ENCODE data around the gene ANK3. TPM values are rescaled to one million over a fixed set of nuclear protein-coding genes. Genes with fewer than 3 reads are reported as not detected.

Gene ANK3
- total and polyA plus RNA-seq, 2 experiments from 2014 or later: 26.2 to 49.0 TPM

DNA sequence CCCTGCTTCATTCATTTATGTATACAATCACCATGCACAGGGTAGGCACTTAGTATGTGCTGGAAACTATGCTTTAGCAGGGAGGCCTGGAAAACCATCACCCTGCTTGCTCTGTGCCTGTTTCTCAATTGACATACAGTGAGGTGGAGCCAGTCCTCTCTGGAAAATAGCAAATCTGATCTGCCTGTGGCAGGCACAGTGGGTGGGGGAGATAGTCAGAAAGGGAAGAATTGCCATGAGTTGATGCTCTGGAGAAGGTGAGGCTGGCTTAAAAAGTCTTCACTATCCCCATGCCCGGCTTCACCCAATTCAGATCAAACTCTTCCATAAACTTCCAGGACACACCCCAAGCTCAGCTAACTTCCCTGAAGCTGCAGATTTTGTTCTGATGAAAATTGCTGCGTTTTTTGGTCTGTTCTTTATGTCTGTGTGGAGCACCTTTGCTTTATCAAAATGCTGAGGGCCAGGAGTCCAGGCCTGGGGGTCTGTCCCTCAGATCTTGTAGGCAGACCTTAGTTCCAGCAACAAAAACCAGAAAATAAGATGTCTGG, 84.8 kb downstream of the ANK3 start:
- Histone ChIP-seq H3K4me3 (no peak overlapping the region), H3K4me2 (no peak overlapping the region), H4K20me1 (ENCODE audit: insufficient read depth, poor library complexity, severe bottlenecking) (no peaks in the 10 kb centered on the region), H3K9me2 (replicated peaks; ENCODE audit: insufficient read depth) (no peaks in the 10 kb centered on the region), H3K9me3 (ENCODE audit: low read depth) (no peaks in the 10 kb centered on the region), H3K36me3 (replicated peaks; ENCODE audit: insufficient read depth, low read depth) (no peaks in the 10 kb centered on the region), H3K27ac (no peak overlapping the region), H3K4me1 (ENCODE audit: insufficient read depth) (no peaks in the 10 kb centered on the region), H3K79me2 (no peaks in the 10 kb centered on the region), H2AFZ (no peak overlapping the region), H3K27me3 (no peaks in the 10 kb centered on the region)
- TF ChIP-seq EZH2phosphoT487 (IDR thresholded peaks at IDR 0.05; ENCODE audit: low read depth, severe bottlenecking, unreplicated experiment) (no peak), EZH2 (IDR thresholded peaks at IDR 0.05; ENCODE audit: borderline replicate concordance) (no peak)
- TF ChIP-seq, protein P1, sequence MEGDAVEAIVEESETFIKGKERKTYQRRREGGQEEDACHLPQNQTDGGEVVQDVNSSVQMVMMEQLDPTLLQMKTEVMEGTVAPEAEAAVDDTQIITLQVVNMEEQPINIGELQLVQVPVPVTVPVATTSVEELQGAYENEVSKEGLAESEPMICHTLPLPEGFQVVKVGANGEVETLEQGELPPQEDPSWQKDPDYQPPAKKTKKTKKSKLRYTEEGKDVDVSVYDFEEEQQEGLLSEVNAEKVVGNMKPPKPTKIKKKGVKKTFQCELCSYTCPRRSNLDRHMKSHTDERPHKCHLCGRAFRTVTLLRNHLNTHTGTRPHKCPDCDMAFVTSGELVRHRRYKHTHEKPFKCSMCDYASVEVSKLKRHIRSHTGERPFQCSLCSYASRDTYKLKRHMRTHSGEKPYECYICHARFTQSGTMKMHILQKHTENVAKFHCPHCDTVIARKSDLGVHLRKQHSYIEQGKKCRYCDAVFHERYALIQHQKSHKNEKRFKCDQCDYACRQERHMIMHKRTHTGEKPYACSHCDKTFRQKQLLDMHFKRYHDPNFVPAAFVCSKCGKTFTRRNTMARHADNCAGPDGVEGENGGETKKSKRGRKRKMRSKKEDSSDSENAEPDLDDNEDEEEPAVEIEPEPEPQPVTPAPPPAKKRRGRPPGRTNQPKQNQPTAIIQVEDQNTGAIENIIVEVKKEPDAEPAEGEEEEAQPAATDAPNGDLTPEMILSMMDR (IDR thresholded peaks at IDR 0.05; ENCODE audit: poor library complexity): no peak
- DNase-seq (ENCODE audit: low spot score): no peak
- WGBS (ENCODE audit: low lambda C conversion rate, missing lambda C conversion rate): 60% methylated on average over 2 of the region's 2 CpGs

DNA sequence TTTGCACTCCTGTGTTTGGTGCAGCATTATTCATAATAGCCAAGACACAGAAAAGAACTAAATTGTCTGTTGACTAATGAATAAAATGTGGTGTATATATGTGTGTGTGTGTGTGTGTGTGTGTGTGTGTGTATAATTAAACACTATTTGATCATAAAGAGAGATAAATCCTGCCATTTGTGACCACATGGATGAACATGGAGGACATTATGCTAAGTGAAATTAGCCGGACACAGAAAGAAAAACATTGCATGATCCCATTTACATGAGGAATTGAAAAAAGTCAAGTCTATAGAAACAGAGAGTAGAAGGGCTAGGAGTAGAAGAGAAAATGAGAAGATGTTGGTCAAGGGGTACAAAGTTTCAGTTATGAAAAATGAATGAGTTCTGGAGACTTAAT, 85.9 kb downstream of the ANK3 start:
- no peaks in the 10 kb centered on the region for H3K4me1 ChIP-seq (ENCODE audit: insufficient read depth)
- no peaks in the 10 kb centered on the region for H4K20me1 ChIP-seq (ENCODE audit: insufficient read depth, poor library complexity, severe bottlenecking)
- no peak overlapping the region for H3K27ac ChIP-seq
- no peak overlapping the region for H3K4me3 ChIP-seq
- no peak for TF ChIP-seq EZH2phosphoT487 (IDR thresholded peaks at IDR 0.05; ENCODE audit: low read depth, severe bottlenecking, unreplicated experiment)
- TF ChIP-seq, protein P1 (IDR thresholded peaks at IDR 0.05; ENCODE audit: poor library complexity): no peak
- TF ChIP-seq EZH2 (IDR thresholded peaks at IDR 0.05; ENCODE audit: borderline replicate concordance): no peak
- no peaks in the 10 kb centered on the region for H3K9me3 ChIP-seq (ENCODE audit: low read depth)
- no peak overlapping the region for H3K4me2 ChIP-seq
- H3K79me2 ChIP-seq: no peaks in the 10 kb centered on the region
- DNase-seq (ENCODE audit: low spot score): no peak
- WGBS (ENCODE audit: low lambda C conversion rate, missing lambda C conversion rate): 100% methylated on average over 1 of the region's 1 CpG
- no peaks in the 10 kb centered on the region for H3K9me2 ChIP-seq (replicated peaks; ENCODE audit: insufficient read depth)
- H3K36me3 ChIP-seq (replicated peaks; ENCODE audit: insufficient read depth, low read depth): no peaks in the 10 kb centered on the region
- H2AFZ ChIP-seq: no peak overlapping the region
- no peaks in the 10 kb centered on the region for H3K27me3 ChIP-seq

DNA sequence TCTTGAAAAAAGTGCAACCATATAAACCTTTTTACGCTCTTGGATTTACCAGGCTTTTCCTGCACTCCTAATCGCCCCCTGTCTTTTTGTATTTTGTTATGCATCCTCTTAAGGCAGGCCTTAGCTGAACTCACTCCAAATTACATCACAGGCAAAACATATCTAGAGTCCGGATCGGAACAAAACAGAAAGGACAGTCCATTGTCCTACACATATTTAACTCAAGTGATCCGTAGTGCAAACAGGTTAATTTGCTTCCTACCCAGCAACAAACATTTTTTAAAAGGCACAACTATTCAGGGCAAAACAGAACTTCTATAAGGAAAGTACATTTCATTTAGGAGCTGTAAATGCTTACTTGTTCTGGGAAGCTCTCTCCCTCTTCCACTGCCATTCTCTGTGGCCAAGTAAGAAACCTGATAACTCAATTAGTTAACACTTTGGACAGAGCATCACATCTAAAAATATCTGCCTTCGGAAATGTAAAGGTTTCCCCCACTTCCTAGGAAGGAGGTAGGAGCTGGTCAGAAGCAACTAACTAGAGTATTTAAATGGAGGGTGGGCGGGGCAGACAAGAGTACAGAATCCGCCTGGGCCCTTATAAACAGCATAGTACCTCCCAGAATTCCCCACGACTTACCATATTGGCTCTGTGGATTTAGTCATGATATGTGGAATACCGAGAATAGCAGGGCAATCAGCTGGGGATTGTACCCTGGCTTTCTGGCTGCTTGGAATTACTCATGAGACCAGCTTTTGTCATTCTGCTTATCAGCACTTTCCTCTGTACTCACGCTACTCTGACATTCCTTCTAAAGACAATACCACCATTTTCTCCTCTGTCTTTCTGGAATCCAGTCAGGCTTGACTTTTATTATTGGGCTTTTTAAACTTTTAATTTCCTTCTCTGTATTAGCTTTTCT, 89.5 kb downstream of the ANK3 start:
- Histone ChIP-seq H3K4me2 (peak overlapping the region; percentile 29), H3K79me2 (no peaks in the 10 kb centered on the region), H3K4me1 (ENCODE audit: insufficient read depth) (no peaks in the 10 kb centered on the region), H3K36me3 (replicated peaks; ENCODE audit: insufficient read depth, low read depth) (no peaks in the 10 kb centered on the region), H3K4me3 (no peak overlapping the region), H2AFZ (no peak overlapping the region), H3K27me3 (no peaks in the 10 kb centered on the region), H3K9me2 (replicated peaks; ENCODE audit: insufficient read depth) (no peaks in the 10 kb centered on the region), H4K20me1 (ENCODE audit: insufficient read depth, poor library complexity, severe bottlenecking) (no peaks in the 10 kb centered on the region), H3K9me3 (ENCODE audit: low read depth) (no peaks in the 10 kb centered on the region), H3K27ac (peak overlapping the region; percentile 64)
- WGBS (ENCODE audit: low lambda C conversion rate, missing lambda C conversion rate): 60% methylated on average over 11 of the region's 11 CpGs
- DNase-seq (ENCODE audit: low spot score): peak; percentile 69
- TF ChIP-seq EZH2phosphoT487 (IDR thresholded peaks at IDR 0.05; ENCODE audit: low read depth, severe bottlenecking, unreplicated experiment) (no peak), EZH2 (IDR thresholded peaks at IDR 0.05; ENCODE audit: borderline replicate concordance) (no peak)
- TF ChIP-seq, protein P1 (IDR thresholded peaks at IDR 0.05; ENCODE audit: poor library complexity): no peak
